Type B pancreatic cell (in vitro differentiated cells): ENCODE data around the gene VRK1. TPM values are rescaled to one million over a fixed set of nuclear protein-coding genes. Genes with fewer than 3 reads are reported as not detected.

Source experiments
- DNase-seq: peaks from one replicate; pipeline ENCODE4 v3.0.0; 2021; ENCODE audit warnings: mixed read lengths; ENCODE audit not compliant: unreplicated experiment; ENCODE audit errors: extremely low spot score
- H3K27ac Mint-ChIP-seq: 2 replicates; pipeline ENCODE4 v1.8.0; 2021; ENCODE audit warnings: mild to moderate bottlenecking, mixed read lengths
- H3K27me3 Mint-ChIP-seq: 2 replicates; pipeline ENCODE4 v1.8.0; 2021; ENCODE audit warnings: mixed read lengths
- H3K36me3 Mint-ChIP-seq: 2 replicates; pipeline ENCODE4 v1.8.0; 2021; ENCODE audit warnings: mixed read lengths
- H3K4me1 Mint-ChIP-seq: one replicate; pipeline ENCODE4 v1.8.0; 2021; ENCODE audit warnings: mixed read lengths; ENCODE audit not compliant: unreplicated experiment
- H3K4me3 Mint-ChIP-seq: 2 replicates; pipeline ENCODE4 v1.8.0; 2021; ENCODE audit warnings: mild to moderate bottlenecking, mixed read lengths
- H3K9me3 Mint-ChIP-seq: 2 replicates; pipeline ENCODE4 v1.8.0; 2021; ENCODE audit warnings: mixed read lengths
- total RNA-seq: library from RNA; stranded (reverse); gene quantifications from 2 replicates; pipeline ENCODE4 v1.2.1, GENCODE V29; 2021; ENCODE audit warnings: low replicate concordance
- TF ChIP-seq, protein P1 (sequence below): fragments of 200-600 bp; sonication (generic); conservative IDR thresholded peaks from 2 replicates; pipeline ENCODE4 v1.5.0; 2021; ENCODE audit warnings: antibody characterized with exemption, mild to moderate bottlenecking

Gene VRK1
- total RNA-seq, 1 donor from 2014 or later, result 36.9 TPM

- Mint-ChIP-seq H3K9me3 (no peaks in the 10 kb centered on the region), H3K4me1 (peaks cover 4% of the 10 kb centered on the region), H3K4me3 (no peak overlapping the region), H3K27ac (no peak overlapping the region), H3K36me3 (peaks cover 5% of the 10 kb centered on the region), H3K27me3 (no peaks in the 10 kb centered on the region)
- TF ChIP-seq, protein P1, sequence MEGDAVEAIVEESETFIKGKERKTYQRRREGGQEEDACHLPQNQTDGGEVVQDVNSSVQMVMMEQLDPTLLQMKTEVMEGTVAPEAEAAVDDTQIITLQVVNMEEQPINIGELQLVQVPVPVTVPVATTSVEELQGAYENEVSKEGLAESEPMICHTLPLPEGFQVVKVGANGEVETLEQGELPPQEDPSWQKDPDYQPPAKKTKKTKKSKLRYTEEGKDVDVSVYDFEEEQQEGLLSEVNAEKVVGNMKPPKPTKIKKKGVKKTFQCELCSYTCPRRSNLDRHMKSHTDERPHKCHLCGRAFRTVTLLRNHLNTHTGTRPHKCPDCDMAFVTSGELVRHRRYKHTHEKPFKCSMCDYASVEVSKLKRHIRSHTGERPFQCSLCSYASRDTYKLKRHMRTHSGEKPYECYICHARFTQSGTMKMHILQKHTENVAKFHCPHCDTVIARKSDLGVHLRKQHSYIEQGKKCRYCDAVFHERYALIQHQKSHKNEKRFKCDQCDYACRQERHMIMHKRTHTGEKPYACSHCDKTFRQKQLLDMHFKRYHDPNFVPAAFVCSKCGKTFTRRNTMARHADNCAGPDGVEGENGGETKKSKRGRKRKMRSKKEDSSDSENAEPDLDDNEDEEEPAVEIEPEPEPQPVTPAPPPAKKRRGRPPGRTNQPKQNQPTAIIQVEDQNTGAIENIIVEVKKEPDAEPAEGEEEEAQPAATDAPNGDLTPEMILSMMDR, result no peak
- DNase-seq, result no peak
Measured at GRCh38 chr14:96816281-96816680, 19.1 kb downstream of the VRK1 start.

DNA sequence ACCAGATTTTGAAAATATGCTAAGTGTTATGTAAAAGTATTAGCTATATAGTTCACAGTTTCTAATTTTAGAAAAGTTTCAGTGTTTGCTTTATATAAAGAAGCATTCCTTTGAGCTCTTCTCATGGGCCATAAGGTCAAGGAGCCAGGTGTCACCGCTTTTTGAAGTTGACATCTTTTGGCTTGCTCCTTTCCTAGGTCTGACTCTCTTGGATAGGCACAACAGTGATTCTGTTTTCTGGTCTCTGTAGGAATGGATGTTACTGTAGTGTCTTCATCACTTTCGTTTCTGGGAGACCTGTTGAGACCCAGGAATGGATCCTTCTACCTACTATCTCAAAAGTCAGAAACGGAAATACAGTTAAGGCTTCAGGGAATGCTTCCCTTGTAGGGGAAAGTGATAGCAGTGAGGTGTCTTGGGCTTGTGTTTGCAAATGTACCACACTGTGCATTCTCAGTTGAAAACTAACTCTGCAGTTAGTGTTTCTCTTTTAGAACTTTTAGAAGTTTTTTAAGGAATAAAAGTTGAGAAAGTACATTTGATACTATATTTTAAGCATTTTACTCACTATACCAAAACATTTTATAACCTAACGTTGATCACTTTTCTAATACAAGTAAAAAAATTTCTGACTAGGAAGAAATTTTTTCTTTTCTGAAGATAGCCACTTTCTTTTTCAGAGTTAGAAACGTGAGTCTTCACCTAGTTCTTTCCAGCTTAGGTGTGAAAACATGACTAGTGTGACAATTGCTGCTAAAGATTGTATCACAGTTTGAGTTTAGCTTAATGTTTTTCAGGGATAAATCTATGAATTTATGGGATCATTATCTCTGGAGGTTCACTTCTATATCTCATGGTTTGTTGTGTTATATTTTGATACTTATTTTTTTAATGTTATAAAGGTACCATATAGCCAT, 20.8 kb downstream of the VRK1 start:
- no peak for DNase-seq
- H3K27me3 Mint-ChIP-seq, result no peaks in the 10 kb centered on the region
- peaks cover 4% of the 10 kb centered on the region for H3K4me1 Mint-ChIP-seq
- TF ChIP-seq, protein P1, result no peak
- H3K27ac Mint-ChIP-seq, result no peak overlapping the region
- H3K4me3 Mint-ChIP-seq, result no peak overlapping the region
- no peaks in the 10 kb centered on the region for H3K9me3 Mint-ChIP-seq
- peaks cover 7% of the 10 kb centered on the region for H3K36me3 Mint-ChIP-seq

- no peak overlapping the region for H3K27ac Mint-ChIP-seq
- H3K36me3 Mint-ChIP-seq, result peaks cover 8% of the 10 kb centered on the region
- H3K4me1 Mint-ChIP-seq, result peaks cover 3% of the 10 kb centered on the region
- no peak overlapping the region for H3K4me3 Mint-ChIP-seq
- TF ChIP-seq, protein P1, result no peak
- DNase-seq, result no peak
- H3K27me3 Mint-ChIP-seq, result no peaks in the 10 kb centered on the region
- H3K9me3 Mint-ChIP-seq, result peaks cover 4% of the 10 kb centered on the region
Measured at GRCh38 chr14:96821501-96821900, 24.3 kb downstream of the VRK1 start.

DNA sequence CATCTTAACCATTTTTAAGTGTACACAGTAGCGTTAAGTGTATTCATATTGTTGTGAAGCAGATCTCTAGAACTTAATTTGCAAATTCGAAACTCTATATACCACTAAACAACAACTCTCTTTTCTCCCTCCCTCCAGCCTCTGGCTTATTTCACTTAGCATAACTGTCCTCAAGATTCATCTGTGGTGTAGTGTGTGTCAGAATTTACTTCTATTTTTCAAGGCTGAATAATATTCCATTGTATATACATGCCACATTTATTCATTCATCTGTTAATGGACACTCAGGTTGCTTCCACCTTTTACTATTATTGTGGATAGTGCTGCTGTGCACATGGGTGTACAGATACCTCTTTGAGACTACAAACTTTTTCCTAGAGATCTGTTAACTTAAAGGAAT, 26.5 kb downstream of the VRK1 start:
- Mint-ChIP-seq H3K4me3 (no peak overlapping the region), H3K36me3 (peaks cover 10% of the 10 kb centered on the region), H3K27me3 (no peaks in the 10 kb centered on the region), H3K4me1 (peaks cover 3% of the 10 kb centered on the region), H3K9me3 (peaks cover 4% of the 10 kb centered on the region), H3K27ac (no peak overlapping the region)
- DNase-seq, result no peak
- TF ChIP-seq, protein P1, result no peak

- Mint-ChIP-seq H3K9me3 (peaks cover 6% of the 10 kb centered on the region), H3K4me3 (no peak overlapping the region), H3K27ac (no peak overlapping the region), H3K4me1 (peaks cover 3% of the 10 kb centered on the region), H3K36me3 (peaks cover 14% of the 10 kb centered on the region), H3K27me3 (no peaks in the 10 kb centered on the region)
- DNase-seq, result no peak
- TF ChIP-seq, protein P1, result no peak
Measured at GRCh38 chr14:96824283-96824682, 27.1 kb downstream of the VRK1 start.
